Keratinocyte (primary cell): Measurements from ENCODE around the gene DIDO1. TPM values are rescaled to one million over a fixed set of nuclear protein-coding genes. Genes with fewer than 3 reads are reported as not detected.

Source experiments
- DNase-seq: peaks from one replicate; pipeline ENCODE4 v3.0.0-alpha.2; 2011; ENCODE audit warnings: low read depth, missing footprints, low spot score
- FAIRE-seq: peaks from 2 replicates; lab custom pipeline; 2011; peaks lifted over from hg19 to GRCh38; lab: Jason Lieb, UNC
- H2AFZ ChIP-seq: 2 replicates; pipeline ENCODE4 v1.6.0; 2012; ENCODE audit warnings: low read length, control low read depth, inconsistent platforms; ENCODE audit not compliant: control insufficient read depth
- H3K27ac ChIP-seq: 2 replicates; pipeline ENCODE4 v1.5.1; 2011; ENCODE audit warnings: low read length; ENCODE audit not compliant: control insufficient read depth, insufficient read depth
- H3K27me3 ChIP-seq: 3 replicates; pipeline ENCODE4 v1.6.0; 2011; ENCODE audit warnings: low read length; ENCODE audit not compliant: control insufficient read depth, insufficient read depth; ENCODE audit errors: extremely low read depth
- H3K36me3 ChIP-seq, 2 experiments: 2 replicates in 1 of 2; 3 replicates in 1 of 2; pipeline ENCODE4 v1.5.1; 2011; ENCODE audit warnings: low read length in 2 of 2, mild to moderate bottlenecking in 1 of 2; ENCODE audit not compliant: control insufficient read depth in 2 of 2, insufficient read depth in 2 of 2; ENCODE audit errors: extremely low read depth in 1 of 2
- H3K4me1 ChIP-seq: 3 replicates; pipeline ENCODE4 v1.5.1; 2011; ENCODE audit warnings: low read length; ENCODE audit not compliant: control insufficient read depth, insufficient read depth; ENCODE audit errors: extremely low read depth
- H3K4me2 ChIP-seq: 3 replicates; pipeline ENCODE4 v1.6.0; 2011; ENCODE audit warnings: low read depth, low read length; ENCODE audit not compliant: control insufficient read depth, insufficient read depth; ENCODE audit errors: extremely low read depth
- H3K4me3 ChIP-seq, 3 experiments: fragments of 200-600 bp in 1 of 3; sonication (generic) in 1 of 3; 2 replicates in 2 of 3; 3 replicates in 1 of 3; pipeline ENCODE4 v1.5.1; 2011 to 2016; ENCODE audit warnings: low read length in 3 of 3, mild to moderate bottlenecking in 3 of 3, control low read depth in 2 of 3, inconsistent platforms in 1 of 3, low read depth in 1 of 3, mixed read lengths in 1 of 3, mixed run types in 1 of 3, moderate library complexity in 1 of 3; ENCODE audit not compliant: control insufficient read depth in 2 of 3, insufficient read depth in 2 of 3; ENCODE audit errors: extremely low read depth in 1 of 3
- H3K79me2 ChIP-seq: 2 replicates; pipeline ENCODE4 v1.6.0; 2012; ENCODE audit warnings: low read length; ENCODE audit not compliant: control insufficient read depth, insufficient read depth
- H3K9ac ChIP-seq: 3 replicates; pipeline ENCODE4 v1.6.0; 2011; ENCODE audit warnings: low read length; ENCODE audit not compliant: control insufficient read depth, insufficient read depth; ENCODE audit errors: extremely low read depth
- H3K9me1 ChIP-seq: 3 replicates; pipeline ENCODE4 v1.6.0; 2011; ENCODE audit warnings: low read length; ENCODE audit not compliant: control insufficient read depth, insufficient read depth; ENCODE audit errors: extremely low read depth
- H3K9me3 ChIP-seq: 2 replicates; pipeline ENCODE4 v1.5.1; 2012; ENCODE audit warnings: low read depth, low read length; ENCODE audit not compliant: control insufficient read depth
- H4K20me1 ChIP-seq: 3 replicates; pipeline ENCODE4 v1.6.0; 2011; ENCODE audit warnings: low read length; ENCODE audit not compliant: control insufficient read depth, insufficient read depth; ENCODE audit errors: extremely low read depth
- CTCF ChIP-seq, 3 experiments: IDR thresholded peaks in 1 of 3; conservative IDR thresholded peaks in 1 of 3; optimal IDR thresholded peaks in 1 of 3; 2 replicates in 2 of 3; 3 replicates in 1 of 3; pipeline versions ENCODE3 to v1.5.1; 2011; ENCODE audit warnings: low read length in 3 of 3, mild to moderate bottlenecking in 3 of 3, moderate library complexity in 2 of 3, control low read depth in 1 of 3, inconsistent platforms in 1 of 3; ENCODE audit not compliant: insufficient read depth in 2 of 3; ENCODE audit errors: extremely low read depth in 1 of 3
- EZH2 ChIP-seq: IDR thresholded peaks from one replicate; pipeline ENCODE4 v1.6.1; 2012; ENCODE audit warnings: inconsistent platforms, mild to moderate bottlenecking, low read length, moderate library complexity
- dilution Hi-C: fragments of 300-500 bp; cut with MboI; formaldehyde crosslinking; loops from one replicate; pipeline ENCODE4 v1.7.0; 2020; ENCODE audit warnings: low sequenced_read_pairs; ENCODE audit not compliant: extremely low pct_ligation_motif_present
- polyA plus RNA-seq, 5 experiments: library from polyadenylated mRNA; depleted of rRNA in 3 of 5; stranded (reverse) in 3 of 5; stranded (forward) in 1 of 5; unstranded in 1 of 5; fragments of >200 nt; gene quantifications; 1 replicate in 1 of 5; 2 replicates in 3 of 5; 3 replicates in 1 of 5; pipeline versions ENCODE4 v1.2.1 to v1.2.3, GENCODE V29; 2011 to 2012; ENCODE audit warnings: missing spikeins in 2 of 5, low read depth in 1 of 5, low replicate concordance in 1 of 5

The DIDO1 gene
- polyA plus RNA-seq, 1 donor (not counting 4 experiments of a cell fraction or from before 2014, with no cell fraction given): 14.2 TPM

- Histone ChIP-seq H3K36me3 (peaks cover 24 to 27% of the 10 kb centered on the region in 2 experiments), H3K4me3 (no peak overlapping the region), H3K4me1 (peaks cover 43% of the 10 kb centered on the region)
Measured at GRCh38 chr20:62898093-62898964, 28.0 kb downstream of the DIDO1 start.

GRCh38 chr20:62897666-62898065 lies 28.6 kb downstream of the DIDO1 start:
- no peaks in the 10 kb centered on the region for H3K27me3 ChIP-seq
- dilution Hi-C loops: no loop called here
- no peak overlapping the region for H3K9ac ChIP-seq
- TF ChIP-seq EZH2: no peak
- no peak for TF ChIP-seq CTCF (optimal IDR thresholded peaks at IDR 0.05 in 1 of 3, IDR thresholded peaks at IDR 0.05 in 1 of 3, conservative IDR thresholded peaks at IDR 0.05 in 1 of 3; ENCODE audit: extremely low read depth in 1 of 3, insufficient read depth in 2 of 3, low read length in 3 of 3)
- peaks cover 43% of the 10 kb centered on the region for H3K4me1 ChIP-seq
- peaks cover 23 to 26% of the 10 kb centered on the region in 2 experiments for H3K36me3 ChIP-seq
- FAIRE-seq: no peak
- no peak overlapping the region for H2AFZ ChIP-seq
- H3K27ac ChIP-seq: no peak overlapping the region
- H3K79me2 ChIP-seq: no peaks in the 10 kb centered on the region
- DNase-seq: no peak
- H3K4me3 ChIP-seq: no peak overlapping the region
- peaks cover 7% of the 10 kb centered on the region for H4K20me1 ChIP-seq
- peak overlapping the region; percentile 17 for H3K4me2 ChIP-seq
- H3K9me1 ChIP-seq: no peaks in the 10 kb centered on the region
- no peaks in the 10 kb centered on the region for H3K9me3 ChIP-seq

More at GRCh38 chr20:62898093-62898964, 28.0 kb downstream of the DIDO1 start:
- H4K20me1 ChIP-seq: peaks cover 7% of the 10 kb centered on the region
- H3K27me3 ChIP-seq: no peaks in the 10 kb centered on the region
- FAIRE-seq (no peak), DNase-seq (no peak)
- no peak overlapping the region for H3K9ac ChIP-seq
- TF ChIP-seq EZH2 (no peak), CTCF (optimal IDR thresholded peaks at IDR 0.05 in 1 of 3, IDR thresholded peaks at IDR 0.05 in 1 of 3, conservative IDR thresholded peaks at IDR 0.05 in 1 of 3; ENCODE audit: extremely low read depth in 1 of 3, insufficient read depth in 2 of 3, low read length in 3 of 3) (no peak)
- H3K79me2 ChIP-seq: no peaks in the 10 kb centered on the region
- dilution Hi-C loops: no loop called here
- no peak overlapping the region for H3K27ac ChIP-seq
- H3K9me1 ChIP-seq: no peaks in the 10 kb centered on the region
- no peak overlapping the region for H2AFZ ChIP-seq
- H3K9me3 ChIP-seq: no peaks in the 10 kb centered on the region
- H3K4me2 ChIP-seq: no peak overlapping the region
